GM18511 (cell line): Measurements from ENCODE around the gene CLRN2.

Source experiments
- ATAC-seq: cut with Tn5 transposase; IDR thresholded peaks from one replicate; pipeline ENCODE4 v1.9.1; 2021; ENCODE audit warnings: mild to moderate bottlenecking, moderate library complexity; ENCODE audit not compliant: unreplicated experiment

CLRN2 gene, protein sequence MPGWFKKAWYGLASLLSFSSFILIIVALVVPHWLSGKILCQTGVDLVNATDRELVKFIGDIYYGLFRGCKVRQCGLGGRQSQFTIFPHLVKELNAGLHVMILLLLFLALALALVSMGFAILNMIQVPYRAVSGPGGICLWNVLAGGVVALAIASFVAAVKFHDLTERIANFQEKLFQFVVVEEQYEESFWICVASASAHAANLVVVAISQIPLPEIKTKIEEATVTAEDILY

DNA sequence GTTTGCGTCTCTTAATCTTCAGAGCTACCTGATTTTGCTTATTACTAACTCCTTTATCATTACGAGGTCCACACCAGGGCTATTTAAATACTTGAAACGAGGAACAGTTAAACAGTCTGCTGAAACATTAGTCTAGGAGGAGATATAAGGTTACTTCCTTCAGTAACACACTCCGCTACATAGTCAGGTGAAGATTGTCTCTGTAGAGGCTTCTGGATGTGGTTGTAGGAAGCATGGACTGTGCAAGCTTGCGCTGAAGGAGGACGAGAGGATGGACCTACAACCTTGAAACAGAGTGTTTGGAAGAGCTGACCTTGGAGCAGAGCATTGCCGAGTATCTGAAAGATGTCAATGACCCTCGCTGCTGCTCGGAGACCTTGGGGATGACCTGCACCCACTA, at the start of gene CLRN2:
TSS of gene CLRN2 (plus strand) at position 301 of the 400 bp plus-strand sequence. CDS start 102 bp downstream, outside the sequence.
- no peak for ATAC-seq

DNA sequence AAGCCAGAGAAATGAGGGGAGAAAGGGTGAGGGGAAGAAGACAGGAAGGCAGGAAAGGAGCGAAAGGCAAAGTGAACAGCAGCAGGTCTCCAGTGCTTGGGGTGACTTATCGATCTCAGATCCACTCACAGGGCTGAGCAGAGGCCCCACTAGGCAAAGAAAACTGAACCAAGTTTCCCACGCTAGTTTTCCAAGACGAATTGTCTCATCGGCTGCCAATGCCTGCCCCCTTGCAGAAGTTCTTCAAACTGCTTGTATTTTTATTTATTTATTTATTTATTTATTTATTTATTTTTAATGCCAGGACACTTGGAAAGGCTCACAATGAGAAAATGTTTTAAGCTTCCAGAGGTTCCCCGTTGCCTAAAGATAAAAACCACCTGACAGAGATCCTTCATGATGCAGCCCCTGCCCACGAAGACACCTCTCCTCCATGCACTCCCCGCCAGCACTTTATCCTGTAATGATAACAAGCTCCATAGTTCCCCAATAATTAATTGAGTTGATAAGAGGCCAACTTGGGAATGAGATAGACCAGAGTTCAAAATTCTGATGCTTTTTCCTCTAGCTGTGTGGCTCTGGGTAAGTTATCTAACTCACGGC, 46.2 kb upstream of the CLRN2 start:
- no peak for ATAC-seq

DNA sequence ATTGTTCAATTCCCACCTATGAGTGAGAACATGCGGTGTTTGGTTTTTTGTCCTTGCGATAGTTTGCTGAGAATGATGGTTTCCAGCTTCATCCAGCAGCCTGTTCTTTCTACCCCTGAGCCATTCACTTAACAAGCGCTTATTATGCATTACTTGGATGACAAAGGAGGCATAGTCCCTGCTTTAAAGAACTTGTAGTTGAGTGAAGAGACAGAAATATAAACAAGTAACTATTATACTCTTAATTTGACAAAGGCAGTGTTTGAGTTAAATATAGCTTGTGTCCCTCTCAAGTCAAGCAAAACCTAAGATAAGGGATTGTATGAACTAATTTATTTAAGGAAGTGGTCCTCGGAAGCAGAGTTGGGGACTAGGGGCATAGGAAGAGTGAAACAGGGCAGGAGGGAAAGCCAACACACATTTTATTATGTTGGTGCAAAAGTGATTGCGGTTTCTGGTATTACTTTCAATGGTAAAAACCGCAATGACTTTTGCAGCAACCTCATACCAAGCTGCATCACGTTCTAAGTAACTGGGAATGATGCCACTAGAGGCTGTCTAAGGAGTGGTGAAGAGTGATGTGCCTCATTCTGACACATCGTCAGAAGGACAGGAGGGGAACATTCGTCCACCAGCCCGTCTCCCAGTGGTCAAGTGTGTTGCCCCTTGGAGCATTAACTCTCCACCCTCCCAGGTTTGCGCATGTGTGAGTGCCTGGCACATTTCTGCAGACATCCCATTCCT, 44.9 kb upstream of the CLRN2 start:
- ATAC-seq = no peak

DNA sequence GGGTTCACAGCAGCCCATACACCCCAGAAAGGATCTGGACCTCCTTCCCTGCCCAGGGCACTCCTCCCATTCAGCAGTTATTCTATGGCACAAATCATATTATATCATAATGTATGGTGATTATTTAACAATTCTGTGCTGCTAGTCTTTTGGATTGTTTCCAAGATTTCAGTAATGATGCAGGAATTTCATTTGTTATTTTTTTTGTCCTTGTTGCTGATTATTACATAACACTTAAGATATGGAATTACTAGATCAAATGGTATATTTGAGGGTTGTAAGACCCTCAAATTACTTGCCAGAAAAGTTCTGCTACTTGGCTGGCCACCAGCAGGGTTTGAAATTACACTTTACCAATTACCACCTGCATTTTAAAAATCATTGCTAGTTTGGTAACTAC, 39.5 kb upstream of the CLRN2 start:
- ATAC-seq = no peak

DNA sequence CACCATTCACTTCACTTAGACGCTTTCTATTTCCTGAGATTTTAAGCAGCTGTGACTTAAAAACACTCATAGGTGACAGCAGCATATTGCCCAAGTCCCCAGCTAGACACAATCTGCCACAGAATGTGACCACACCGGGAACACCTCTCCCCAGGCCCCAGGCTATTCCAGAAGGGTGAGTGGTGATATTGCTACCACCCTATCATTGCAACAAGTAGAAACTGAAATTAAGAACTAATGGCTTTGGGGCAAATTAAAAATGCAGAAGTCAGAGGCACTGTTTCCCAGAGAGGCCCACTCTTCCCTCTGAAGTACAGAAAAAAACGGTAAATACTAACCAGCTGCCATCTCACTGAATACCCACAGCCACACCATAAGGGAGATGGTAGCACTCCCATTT, 38.1 kb upstream of the CLRN2 start:
- ATAC-seq = no peak

DNA sequence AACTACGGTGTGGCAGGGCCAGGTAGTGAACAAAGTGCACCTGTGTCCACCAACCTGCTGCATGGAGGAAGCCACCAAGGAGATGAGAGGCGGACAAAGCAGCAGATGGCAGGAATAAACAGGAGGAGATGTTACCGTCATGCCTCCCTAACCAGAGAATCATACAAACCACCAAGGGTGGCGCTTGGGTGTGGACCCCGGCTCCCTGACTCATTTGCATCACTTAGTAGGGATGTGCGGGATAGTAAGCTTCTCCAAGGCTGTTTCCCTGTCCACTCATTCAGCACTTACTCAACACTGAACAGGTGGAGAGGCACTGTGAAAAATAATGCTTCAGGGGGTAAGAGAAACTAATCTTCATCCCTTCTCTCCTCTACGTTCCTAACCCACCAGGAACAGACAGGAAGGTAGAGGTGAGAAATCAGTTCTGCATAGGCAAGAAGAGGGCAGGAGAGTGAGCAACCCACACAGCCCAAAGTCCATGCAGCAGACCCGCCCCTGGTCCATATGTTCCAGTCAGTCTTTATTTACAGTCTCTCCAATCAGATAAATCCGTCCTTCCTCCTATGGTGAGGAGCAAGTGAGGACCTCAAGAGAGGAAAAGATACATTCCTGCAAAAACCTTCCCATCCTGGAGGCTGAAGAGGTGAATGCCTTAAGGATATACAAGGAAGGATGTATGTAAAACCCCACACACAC, 37.0 kb upstream of the CLRN2 start:
- ATAC-seq = no peak

DNA sequence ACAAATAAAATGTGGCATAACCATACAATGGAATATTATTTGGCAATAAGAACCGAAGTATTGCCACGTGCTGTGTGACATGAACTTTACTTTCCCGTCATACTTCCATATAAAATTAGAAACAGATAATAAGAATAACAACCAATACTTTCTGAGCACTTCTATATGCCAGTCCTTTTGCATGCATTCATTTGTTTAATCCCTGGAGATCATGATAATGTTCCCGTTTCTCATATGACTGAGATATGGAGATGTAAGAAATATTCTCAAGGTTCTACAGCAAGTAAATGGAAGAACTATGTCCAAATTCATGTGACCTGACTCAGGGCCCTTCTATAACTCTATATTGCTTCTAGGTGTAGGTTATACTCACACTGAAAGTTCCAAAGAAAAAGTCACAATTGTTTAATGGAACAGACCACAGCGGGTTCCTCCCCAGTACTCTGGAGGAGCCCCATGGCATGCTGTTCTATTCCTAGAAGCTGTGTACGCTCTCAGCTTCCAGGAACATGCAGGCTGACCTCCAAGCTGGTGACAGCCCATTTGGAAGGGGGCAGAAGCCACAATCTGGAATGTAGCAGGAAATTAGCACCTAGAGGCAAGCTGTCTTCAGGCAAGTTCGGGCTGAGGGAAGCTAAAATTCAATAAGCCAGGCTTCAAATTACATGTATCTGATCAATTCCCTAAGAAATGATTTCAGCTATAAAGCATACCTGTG, 34.6 kb upstream of the CLRN2 start:
- no peak for ATAC-seq

DNA sequence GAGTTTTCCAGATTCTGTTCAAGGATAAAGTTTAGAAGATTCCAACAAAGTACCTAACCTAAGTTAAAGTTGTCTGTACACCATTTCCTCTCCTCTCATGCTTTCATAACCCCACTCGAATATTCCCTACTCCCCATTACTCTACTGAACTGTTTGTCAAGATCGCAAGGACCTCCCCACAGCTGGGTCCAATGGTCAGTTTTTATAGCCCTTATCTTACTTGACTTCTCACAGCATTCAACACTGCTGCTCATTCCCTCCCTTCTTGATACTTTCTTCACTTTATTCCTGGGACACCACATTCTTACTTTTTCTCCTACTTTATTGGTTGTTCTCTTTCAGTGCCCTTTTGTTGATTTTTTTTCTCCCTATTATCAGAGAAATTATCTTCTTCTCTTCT, 34.0 kb upstream of the CLRN2 start:
- no peak for ATAC-seq

DNA sequence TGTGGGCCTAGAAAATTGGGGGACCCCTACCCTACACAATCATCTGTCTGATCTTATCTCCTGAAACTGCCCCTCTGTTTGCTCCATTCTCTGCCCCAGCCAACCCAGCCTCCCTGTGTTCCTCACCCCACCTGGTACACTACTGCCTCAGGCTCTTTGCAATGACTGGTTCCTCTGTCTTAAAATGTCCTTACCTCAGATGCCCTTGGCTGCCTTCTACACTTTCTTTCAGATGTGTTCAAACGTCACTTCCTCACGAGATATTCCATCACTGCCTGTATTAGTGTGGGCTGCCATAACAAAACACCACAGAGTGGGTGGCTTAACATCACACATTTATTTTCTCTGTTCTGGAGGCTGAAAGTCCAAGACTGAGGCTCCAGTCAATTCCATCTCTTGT, 32.2 kb upstream of the CLRN2 start:
- ATAC-seq = no peak

DNA sequence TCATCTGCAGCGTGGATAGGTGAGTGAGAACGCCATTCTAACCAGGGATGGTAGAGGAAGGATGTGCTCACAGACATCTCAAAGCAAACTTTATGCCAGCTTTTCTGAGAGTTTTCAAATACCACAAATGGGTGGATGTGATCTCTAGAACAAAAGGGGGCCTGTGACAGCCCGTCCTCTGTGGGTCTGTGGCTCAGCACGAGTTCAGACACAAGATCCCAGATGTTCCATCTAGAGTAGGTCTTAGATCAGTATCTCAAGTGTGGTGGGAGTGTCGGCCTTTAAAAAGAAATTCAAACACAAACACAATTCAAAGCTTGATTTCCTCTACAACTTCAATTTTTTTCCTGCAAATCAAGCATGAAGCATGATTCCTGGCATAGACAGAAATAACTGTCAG, 25.8 kb upstream of the CLRN2 start:
- no peak for ATAC-seq

DNA sequence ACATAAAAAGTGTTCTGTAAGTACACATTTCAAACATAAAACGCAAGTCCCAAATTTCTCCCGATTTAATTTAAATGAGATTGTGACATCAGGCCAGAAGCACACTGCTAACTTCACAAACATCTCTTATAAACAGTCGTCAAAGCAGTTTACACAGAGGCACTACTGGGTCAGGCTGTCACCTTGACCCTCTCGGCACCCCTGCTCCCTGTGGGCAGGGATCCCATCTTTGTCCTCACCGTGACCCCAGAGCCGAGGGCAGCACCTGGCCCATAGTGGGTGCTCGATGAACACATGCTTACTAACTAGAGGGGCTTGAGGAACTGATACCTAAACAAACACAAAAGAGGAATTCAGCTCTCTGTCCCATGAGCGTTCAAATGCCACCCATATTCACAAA, 25.2 kb upstream of the CLRN2 start:
- ATAC-seq = no peak

DNA sequence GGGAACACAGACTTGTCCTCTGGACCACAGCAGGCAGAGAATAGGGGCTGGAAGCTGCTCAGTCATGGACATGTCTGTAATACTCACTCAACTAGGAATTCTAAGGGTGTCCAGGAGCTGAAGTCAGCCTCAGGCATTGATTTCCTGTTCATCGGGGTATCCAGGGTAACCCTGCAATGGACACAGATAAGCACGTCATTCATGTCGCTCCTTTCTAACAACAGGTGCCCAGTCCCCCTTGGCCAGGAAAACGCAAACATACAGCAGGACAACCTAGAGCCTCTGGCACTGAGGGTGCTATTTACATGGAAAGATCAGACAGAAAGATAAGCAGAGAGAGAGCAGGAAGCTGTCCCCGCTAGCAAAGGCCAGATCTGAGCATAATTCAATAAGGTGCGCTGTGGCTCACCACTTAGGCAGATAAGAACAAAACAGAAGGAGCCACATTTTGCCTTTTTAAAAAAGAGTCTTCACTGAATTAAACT, 24.3 kb upstream of the CLRN2 start:
- ATAC-seq = no peak

DNA sequence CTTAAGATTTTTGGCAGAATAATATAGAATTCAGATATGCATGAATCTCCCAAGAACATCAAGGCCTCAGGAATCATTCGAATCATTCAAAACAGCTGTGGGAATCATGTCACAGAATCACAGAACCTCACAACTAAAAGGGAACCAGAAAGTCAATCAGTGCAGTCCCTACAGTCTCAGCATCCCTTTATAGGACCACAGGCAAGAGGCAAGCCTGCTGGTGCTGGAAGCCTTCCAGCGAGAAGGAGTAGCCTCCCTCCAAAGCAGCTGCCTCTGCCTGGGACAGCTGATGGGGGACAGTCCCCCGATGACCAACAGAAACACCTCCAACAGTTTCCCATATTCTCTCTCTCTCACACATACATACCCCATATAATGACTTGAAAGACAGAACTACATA, 23.8 kb upstream of the CLRN2 start:
- ATAC-seq = no peak

DNA sequence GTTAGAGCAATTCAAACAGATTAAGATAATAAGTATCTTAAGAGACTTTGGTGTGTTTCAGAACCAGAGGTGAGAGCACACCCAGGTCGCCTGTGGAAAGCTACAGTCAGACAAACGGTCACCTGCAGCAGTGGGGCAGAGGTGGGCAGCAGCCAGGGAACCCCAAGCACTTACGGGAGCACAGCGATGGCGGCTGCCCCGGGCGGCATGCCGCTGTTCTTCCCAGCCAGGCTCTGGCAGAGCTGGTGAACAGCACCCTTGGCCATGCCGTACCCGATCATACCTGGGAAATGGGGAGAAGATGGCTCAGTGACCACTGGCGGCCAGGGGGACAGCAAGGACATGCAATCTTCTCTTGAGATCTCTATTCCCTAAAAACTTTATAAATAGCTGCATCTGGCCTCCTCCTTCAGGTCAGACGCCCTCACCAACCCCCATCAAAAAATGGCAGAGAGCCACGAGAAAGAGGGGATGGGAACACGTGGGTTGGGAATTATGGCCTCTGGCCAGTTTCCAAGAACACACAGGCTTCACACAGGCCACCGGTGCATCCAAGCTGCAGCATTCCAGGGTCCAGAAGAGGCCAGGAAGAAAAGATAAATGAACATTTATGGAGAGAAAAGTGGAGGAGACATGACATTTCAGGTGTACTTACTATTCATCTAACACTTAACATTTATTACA, 22.8 kb upstream of the CLRN2 start:
- no peak for ATAC-seq

DNA sequence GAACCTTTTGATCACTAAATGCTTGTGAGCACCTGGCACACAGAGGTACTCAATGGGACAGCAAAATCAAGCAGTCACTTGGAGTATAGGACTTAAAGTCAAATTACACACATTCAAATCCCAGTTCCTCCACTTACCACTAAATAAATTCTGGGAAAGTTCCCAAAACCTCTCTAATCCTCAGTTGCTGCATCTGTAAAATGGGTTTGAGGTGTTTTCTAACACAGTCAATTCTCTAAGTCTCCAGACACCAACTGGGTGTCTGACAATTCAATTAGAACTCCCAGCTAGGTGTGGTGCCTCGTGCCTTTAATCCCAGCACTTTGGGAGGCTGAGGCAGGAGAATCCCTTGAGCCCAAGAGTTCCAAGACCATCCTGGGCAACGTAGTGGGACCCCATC, 22.1 kb upstream of the CLRN2 start:
- no peak for ATAC-seq

DNA sequence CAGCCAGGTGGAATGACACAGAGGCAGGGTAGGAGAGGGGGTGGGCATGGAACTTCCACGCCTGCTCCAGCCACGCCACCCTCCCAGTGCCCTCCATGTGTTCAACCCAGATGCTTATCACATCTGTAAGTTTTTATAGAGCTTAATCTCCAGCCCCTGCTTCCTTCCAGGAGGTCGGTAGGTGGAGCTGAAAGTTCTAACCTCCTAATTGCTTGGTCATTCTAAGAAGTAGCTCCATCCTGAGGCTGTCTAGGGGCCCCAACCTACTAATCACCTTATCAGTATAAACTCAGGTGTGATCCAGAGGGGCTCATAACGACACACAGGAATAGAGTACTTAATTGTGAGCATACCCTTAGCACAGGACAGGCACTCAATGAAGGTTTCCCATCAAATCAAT, 21.3 kb upstream of the CLRN2 start:
- no peak for ATAC-seq

DNA sequence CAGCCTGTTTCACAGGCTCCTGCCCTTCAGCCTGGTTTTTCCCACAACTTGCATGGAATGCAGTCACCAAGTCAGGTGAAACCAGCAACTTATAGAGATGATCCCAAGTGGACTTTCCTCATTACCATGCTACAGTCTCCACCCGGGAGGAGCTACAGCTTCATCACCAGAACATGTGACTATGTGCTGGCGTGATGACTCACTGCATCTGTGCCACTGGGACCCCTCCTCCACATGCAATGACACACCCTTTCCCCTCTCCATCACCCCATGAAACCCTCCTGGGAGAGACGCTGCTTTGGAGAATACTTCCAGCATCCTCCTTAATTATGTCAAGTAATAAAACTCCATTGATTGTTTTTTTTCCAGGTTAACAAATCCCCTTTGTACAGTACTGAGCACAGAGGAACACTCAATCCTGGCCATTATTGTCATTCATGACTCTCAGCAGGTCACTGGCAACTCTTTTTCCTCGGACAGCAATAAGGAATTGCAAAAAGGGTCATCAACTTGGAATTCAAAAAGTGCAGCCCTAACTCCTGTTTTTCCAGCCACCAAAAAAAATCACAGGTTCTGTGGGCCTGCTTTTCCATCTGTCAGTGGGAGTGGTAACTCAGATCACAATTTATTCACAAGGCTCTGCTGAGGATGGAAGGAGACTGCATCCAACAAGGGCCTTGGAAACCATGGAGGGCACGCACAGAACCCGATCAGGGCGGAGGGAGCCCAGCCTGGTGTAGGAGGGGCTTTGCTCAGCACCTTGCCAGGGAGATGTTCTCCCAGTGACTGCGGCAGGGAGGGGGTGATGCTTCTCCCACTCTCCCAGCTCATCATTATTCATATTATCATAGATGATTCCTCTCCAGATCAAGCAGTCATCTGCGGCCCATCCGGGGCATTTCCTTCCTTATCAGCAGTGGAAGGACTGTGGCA, 20.4 kb upstream of the CLRN2 start:
- no peak for ATAC-seq

DNA sequence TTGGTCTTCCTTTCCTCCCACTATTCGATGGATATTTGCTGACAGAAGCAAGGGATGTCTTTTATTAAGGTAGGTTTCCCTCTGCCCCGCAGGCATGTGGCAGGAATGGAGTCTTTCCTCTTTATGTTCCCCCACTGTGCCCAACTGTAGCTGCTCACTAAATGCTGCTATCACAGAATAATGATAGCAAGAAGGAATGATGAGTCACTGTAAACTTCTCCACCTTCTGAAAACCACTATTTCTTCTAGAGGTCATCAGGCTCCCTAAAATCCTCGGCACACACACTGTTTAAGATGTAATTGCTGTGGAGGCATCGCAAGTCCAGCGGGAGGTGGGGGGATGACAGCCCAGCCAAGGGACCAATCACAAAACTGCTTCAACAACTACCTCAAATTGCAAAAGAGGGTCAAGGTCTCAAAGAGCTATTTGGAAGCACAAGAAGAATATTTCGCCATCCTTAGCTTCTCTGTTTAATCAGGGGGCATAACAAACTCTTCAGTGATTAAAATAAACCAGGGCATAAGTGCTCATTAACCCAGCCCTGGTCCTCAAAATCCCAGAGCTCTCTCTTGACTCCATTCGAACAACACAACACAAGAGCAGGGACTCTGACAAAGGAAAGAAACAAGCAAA, 17.0 kb upstream of the CLRN2 start:
- ATAC-seq = no peak

DNA sequence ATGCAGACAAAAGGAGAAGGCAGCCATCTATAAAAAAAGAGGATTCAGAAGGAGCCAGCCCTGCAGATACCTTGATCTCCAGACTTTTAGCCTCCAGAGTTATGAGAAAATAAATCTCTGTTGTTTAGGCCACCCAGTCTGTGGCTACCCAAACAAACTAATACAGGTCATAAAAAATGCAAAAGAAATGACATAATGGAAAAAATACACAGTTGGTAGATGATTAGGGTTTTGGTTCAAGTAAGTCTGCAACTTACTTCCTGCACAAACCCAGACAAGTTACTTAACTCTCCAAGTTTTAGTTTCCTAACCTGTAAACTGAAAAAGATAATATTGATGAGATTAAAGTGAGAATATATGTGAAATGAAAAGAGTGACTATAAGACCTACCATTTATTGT, 14.4 kb upstream of the CLRN2 start:
- ATAC-seq = peak; percentile 58
